Nephron (organoid): ENCODE data around the gene SPATS1.

ENCODE experiments used
- H3K27ac Mint-ChIP-seq, 3 experiments: 2 replicates each; pipeline ENCODE4 v1.8.0; 2020; ENCODE audit warnings: mixed read lengths in 3 of 3, mild to moderate bottlenecking in 2 of 3, moderate library complexity in 1 of 3
- H3K27me3 Mint-ChIP-seq: 2 replicates; pipeline ENCODE4 v1.8.0; 2021; ENCODE audit warnings: low read depth, mild to moderate bottlenecking, moderate library complexity, mixed read lengths
- H3K36me3 Mint-ChIP-seq: 2 replicates; pipeline ENCODE4 v1.8.0; 2020; ENCODE audit warnings: low read depth, mixed read lengths
- H3K4me1 Mint-ChIP-seq: 2 replicates; pipeline ENCODE4 v1.8.0; 2020; ENCODE audit warnings: mixed read lengths
- H3K4me3 Mint-ChIP-seq, 3 experiments: 2 replicates each; pipeline ENCODE4 v1.8.0; 2020; ENCODE audit warnings: mild to moderate bottlenecking in 3 of 3, mixed read lengths in 3 of 3, moderate library complexity in 2 of 3
- H3K9me3 Mint-ChIP-seq: 2 replicates; pipeline ENCODE4 v1.8.0; 2020; ENCODE audit warnings: mixed read lengths
- TF ChIP-seq, protein P1 (sequence below), 3 experiments: fragments of 200-600 bp; sonication (generic); IDR thresholded peaks; one replicate each; pipeline ENCODE4 v1.5.0; 2021; ENCODE audit warnings: antibody characterized with exemption in 3 of 3; ENCODE audit not compliant: unreplicated experiment in 3 of 3

The SPATS1 gene

DNA sequence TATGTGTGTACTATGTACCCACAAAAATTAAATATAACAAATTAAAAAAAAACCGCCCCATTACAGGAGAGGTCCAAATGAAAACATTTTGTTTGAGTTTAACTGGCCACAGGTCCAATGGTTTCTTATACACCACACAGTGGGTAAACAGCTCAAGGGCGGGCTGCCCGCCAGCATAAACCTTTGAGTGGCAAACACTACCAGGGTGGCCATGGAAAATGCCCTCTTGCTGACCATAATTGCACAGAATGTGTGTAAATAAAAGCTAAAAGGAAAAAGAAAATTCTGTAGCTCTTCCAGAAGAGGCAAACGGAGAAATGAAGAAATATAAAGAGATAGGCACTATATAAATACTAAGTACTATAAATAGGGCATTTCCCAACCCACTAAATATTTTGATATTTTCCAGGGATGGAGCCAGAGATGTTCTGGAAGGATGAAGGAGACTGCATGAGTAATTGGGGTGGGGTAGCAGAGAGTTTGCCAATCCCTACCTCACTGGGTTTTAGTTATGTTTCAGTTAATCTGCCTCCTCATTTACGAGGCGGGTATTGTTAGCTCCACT lies 44.0 kb downstream of the SPATS1 start:
- Mint-ChIP-seq H3K36me3 (peaks cover 20% of the 10 kb centered on the region), H3K27ac (peak overlapping the region; percentile 97 to 99 (median 98)), H3K4me3 (peak overlapping the region; percentile 98 to 99 (median 98)), H3K9me3 (no peaks in the 10 kb centered on the region), H3K4me1 (peaks cover 36% of the 10 kb centered on the region), H3K27me3 (no peaks in the 10 kb centered on the region)
- TF ChIP-seq, protein P1, sequence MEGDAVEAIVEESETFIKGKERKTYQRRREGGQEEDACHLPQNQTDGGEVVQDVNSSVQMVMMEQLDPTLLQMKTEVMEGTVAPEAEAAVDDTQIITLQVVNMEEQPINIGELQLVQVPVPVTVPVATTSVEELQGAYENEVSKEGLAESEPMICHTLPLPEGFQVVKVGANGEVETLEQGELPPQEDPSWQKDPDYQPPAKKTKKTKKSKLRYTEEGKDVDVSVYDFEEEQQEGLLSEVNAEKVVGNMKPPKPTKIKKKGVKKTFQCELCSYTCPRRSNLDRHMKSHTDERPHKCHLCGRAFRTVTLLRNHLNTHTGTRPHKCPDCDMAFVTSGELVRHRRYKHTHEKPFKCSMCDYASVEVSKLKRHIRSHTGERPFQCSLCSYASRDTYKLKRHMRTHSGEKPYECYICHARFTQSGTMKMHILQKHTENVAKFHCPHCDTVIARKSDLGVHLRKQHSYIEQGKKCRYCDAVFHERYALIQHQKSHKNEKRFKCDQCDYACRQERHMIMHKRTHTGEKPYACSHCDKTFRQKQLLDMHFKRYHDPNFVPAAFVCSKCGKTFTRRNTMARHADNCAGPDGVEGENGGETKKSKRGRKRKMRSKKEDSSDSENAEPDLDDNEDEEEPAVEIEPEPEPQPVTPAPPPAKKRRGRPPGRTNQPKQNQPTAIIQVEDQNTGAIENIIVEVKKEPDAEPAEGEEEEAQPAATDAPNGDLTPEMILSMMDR (IDR thresholded peaks at IDR 0.05; ENCODE audit: unreplicated experiment in 3 of 3), result no peak

DNA sequence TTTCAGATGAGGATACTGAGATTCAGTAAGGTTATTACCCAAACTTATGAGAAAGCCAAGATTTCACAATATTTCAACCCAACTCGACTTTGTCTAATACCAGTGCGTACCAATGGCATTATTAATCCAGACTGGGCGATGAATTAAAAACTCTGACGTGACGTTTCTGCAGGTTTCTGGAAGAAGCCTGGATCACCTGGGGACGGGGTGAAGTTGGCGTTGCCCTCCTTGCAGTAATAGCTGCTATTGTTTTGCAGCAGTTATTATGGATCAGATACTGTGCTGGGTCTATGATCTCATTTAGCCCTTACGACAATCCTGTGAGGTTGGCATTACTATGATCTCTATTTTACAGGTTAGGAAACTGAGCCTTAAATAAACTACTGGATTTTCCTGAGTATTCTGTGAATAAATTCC lies 44.5 kb downstream of the SPATS1 start:
- H3K27ac Mint-ChIP-seq, result peak overlapping the region; percentile 97 to 99 (median 98)
- H3K4me1 Mint-ChIP-seq, result peaks cover 36% of the 10 kb centered on the region
- peak overlapping the region; percentile 98 to 99 (median 98) for H3K4me3 Mint-ChIP-seq
- peaks cover 25% of the 10 kb centered on the region for H3K36me3 Mint-ChIP-seq
- TF ChIP-seq, protein P1 (IDR thresholded peaks at IDR 0.05; ENCODE audit: unreplicated experiment in 3 of 3), result no peak
- no peaks in the 10 kb centered on the region for H3K27me3 Mint-ChIP-seq
- no peaks in the 10 kb centered on the region for H3K9me3 Mint-ChIP-seq

DNA sequence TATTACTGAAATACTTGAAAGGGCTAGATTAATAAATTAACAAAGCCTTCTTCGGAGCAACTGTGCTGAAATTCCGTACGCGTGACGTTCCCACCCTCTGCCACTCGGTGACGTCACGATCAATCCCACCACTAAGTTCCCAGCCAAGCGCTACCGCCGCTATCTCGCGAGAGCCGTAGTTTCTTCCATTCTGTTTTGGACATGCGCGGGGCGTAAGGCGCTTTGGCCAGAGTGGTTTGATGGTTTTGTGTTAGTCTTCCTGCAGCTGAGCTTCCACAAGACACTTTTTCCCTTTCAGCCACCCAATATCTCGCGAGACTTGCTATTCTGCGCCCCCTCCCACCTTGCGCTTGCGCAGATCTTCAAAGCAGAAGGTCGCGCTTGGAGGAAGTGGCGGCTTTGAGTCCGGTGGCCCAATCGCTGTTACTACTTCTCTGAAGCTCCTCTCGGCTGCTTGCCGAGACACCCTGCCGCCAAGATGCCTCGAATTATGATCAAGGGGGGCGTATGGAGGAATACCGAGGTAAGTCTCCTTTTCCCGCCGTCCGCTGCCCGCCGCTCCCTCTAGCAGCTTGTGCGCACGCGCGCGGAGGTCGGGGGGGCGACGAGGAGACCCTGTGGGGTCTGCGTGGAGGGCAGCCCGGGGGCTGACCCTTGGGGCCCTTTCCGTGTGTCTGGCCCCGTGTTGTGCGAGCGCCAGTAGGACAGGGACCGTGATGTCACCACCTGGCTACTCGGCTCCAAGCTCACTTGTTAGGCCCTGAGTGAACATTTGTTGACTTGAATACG lies 45.1 kb downstream of the SPATS1 start, which contains the start of gene CDC5L:
Gene CDC5L (plus strand): TSS at position 361 of the 789 bp plus-strand sequence. CDS start 118 bp downstream, at position 479.
- peaks cover 31% of the 10 kb centered on the region for H3K36me3 Mint-ChIP-seq
- TF ChIP-seq, protein P1 (IDR thresholded peaks at IDR 0.05; ENCODE audit: unreplicated experiment in 3 of 3), result no peak
- H3K4me1 Mint-ChIP-seq, result peaks cover 36% of the 10 kb centered on the region
- peak within 1 kb of the TSS; percentile 98 to 99 (median 98) for H3K4me3 Mint-ChIP-seq
- no peaks in the 10 kb centered on the region for H3K9me3 Mint-ChIP-seq
- peak within 1 kb of the TSS; percentile 97 to 99 (median 98) for H3K27ac Mint-ChIP-seq
- H3K27me3 Mint-ChIP-seq, result no peaks in the 10 kb centered on the region

DNA sequence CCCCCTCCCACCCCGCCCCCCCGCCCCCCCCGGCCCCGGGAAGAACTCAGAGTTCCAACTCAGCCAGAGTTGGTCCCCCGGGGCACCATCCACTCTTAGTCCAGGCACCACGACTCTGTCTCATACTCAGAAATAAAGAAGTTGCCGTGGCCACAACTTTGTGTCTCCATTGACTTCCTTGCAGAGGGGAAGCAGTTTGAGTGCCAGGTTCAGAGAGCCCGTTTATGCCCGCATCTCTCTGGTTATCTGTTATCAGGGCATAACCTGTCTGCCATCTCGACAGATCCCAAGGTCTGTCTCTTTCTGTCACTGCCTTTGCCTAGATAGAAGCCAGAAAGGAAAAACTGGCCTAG lies 45.7 kb downstream of the SPATS1 start:
- H3K4me1 Mint-ChIP-seq, result peaks cover 36% of the 10 kb centered on the region
- peaks cover 34% of the 10 kb centered on the region for H3K36me3 Mint-ChIP-seq
- H3K27ac Mint-ChIP-seq, result peak overlapping the region; percentile 97 to 99 (median 98)
- TF ChIP-seq, protein P1 (IDR thresholded peaks at IDR 0.05; ENCODE audit: unreplicated experiment in 3 of 3), result no peak
- no peaks in the 10 kb centered on the region for H3K9me3 Mint-ChIP-seq
- H3K27me3 Mint-ChIP-seq, result no peaks in the 10 kb centered on the region
- peak overlapping the region; percentile 98 to 99 (median 98) for H3K4me3 Mint-ChIP-seq

DNA sequence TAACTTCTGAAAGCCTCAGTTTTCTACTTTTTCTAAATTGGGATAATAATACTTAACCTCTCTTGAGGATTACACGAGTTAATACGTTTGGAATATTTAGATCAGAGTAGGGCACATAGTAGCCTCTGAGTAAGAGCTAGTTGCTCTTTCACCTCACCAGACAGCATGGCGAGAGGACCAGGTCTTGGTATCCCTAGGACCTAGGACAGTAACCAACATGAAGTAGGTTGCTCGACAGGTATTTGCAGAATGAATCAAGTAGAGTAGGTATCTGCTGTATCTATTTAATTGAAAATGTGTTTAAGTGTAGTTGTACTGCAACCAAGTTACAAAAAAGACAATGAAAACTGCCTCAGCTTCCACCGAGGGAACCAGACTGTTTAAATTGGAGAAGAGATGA lies 46.4 kb downstream of the SPATS1 start:
- Mint-ChIP-seq H3K4me1 (peaks cover 36% of the 10 kb centered on the region), H3K9me3 (no peaks in the 10 kb centered on the region), H3K36me3 (peaks cover 39% of the 10 kb centered on the region), H3K27ac (peak overlapping the region; percentile 97 to 99 (median 98)), H3K4me3 (peak overlapping the region; percentile 98 to 99 (median 98)), H3K27me3 (no peaks in the 10 kb centered on the region)
- TF ChIP-seq, protein P1 (IDR thresholded peaks at IDR 0.05; ENCODE audit: unreplicated experiment in 3 of 3), result no peak
